Astrocyte (in vitro differentiated cells and primary cell): ENCODE results near the gene DCANP1. TPM values are rescaled to one million over a fixed set of nuclear protein-coding genes. Genes with fewer than 3 reads are reported as not detected.

Experiments used
- DNase-seq: peaks from one replicate; pipeline ENCODE4 v3.0.0-alpha.2; 2010; ENCODE audit warnings: low read depth
- FAIRE-seq: peaks from 2 replicates; lab custom pipeline; 2011; peaks lifted over from hg19 to GRCh38; lab: Jason Lieb, UNC
- H2AFZ ChIP-seq: 2 replicates; pipeline ENCODE4 v1.6.0; 2012; ENCODE audit warnings: low read depth, low read length, inconsistent platforms
- H3K27ac ChIP-seq: 2 replicates; pipeline ENCODE4 v1.5.1; 2011; ENCODE audit warnings: low read depth, low read length, inconsistent platforms
- H3K27me3 ChIP-seq: 2 replicates; pipeline ENCODE4 v1.6.0; 2011; ENCODE audit warnings: low read length, inconsistent platforms; ENCODE audit not compliant: insufficient read depth
- H3K36me3 ChIP-seq: 2 replicates; pipeline ENCODE4 v1.5.1; 2011; ENCODE audit warnings: low read length, inconsistent platforms; ENCODE audit not compliant: insufficient read depth
- H3K4me1 ChIP-seq: 2 replicates; pipeline ENCODE4 v1.5.1; 2011; ENCODE audit warnings: low read length, inconsistent platforms; ENCODE audit not compliant: insufficient read depth
- H3K4me2 ChIP-seq: 2 replicates; pipeline ENCODE4 v1.6.0; 2012; ENCODE audit warnings: low read length, inconsistent platforms
- H3K4me3 ChIP-seq: 2 replicates; pipeline ENCODE4 v1.5.1; 2011; ENCODE audit warnings: low read depth, mild to moderate bottlenecking, low read length, inconsistent platforms; ENCODE audit not compliant: insufficient read depth
- H3K79me2 ChIP-seq: 2 replicates; pipeline ENCODE4 v1.6.0; 2012; ENCODE audit warnings: mild to moderate bottlenecking, low read length, inconsistent platforms; ENCODE audit not compliant: insufficient read depth
- H3K9ac ChIP-seq: 2 replicates; pipeline ENCODE4 v1.6.0; 2012; ENCODE audit warnings: mild to moderate bottlenecking, low read length, inconsistent platforms
- H3K9me3 ChIP-seq: 2 replicates; pipeline ENCODE4 v1.5.1; 2012; ENCODE audit warnings: low read depth, mild to moderate bottlenecking, low read length, inconsistent platforms; ENCODE audit not compliant: insufficient read depth
- H4K20me1 ChIP-seq: 2 replicates; pipeline ENCODE4 v1.6.0; 2012; ENCODE audit warnings: low read length, inconsistent platforms; ENCODE audit not compliant: insufficient read depth
- H3K27ac Mint-ChIP-seq: one replicate; pipeline ENCODE4 v1.8.0; 2021; ENCODE audit warnings: mild to moderate bottlenecking, mixed read lengths; ENCODE audit not compliant: unreplicated experiment
- H3K27me3 Mint-ChIP-seq: one replicate; pipeline ENCODE4 v1.8.0; 2021; ENCODE audit warnings: low read depth, mixed read lengths; ENCODE audit not compliant: unreplicated experiment
- H3K36me3 Mint-ChIP-seq: one replicate; pipeline ENCODE4 v1.8.0; 2021; ENCODE audit warnings: low read depth, mixed read lengths; ENCODE audit not compliant: unreplicated experiment
- H3K4me1 Mint-ChIP-seq: one replicate; pipeline ENCODE4 v1.8.0; 2021; ENCODE audit warnings: low read depth, mixed read lengths; ENCODE audit not compliant: unreplicated experiment
- H3K4me3 Mint-ChIP-seq: one replicate; pipeline ENCODE4 v1.8.0; 2021; ENCODE audit warnings: mild to moderate bottlenecking, moderate library complexity, mixed read lengths; ENCODE audit not compliant: unreplicated experiment
- H3K9me3 Mint-ChIP-seq: one replicate; pipeline ENCODE4 v1.8.0; 2021; ENCODE audit warnings: mild to moderate bottlenecking, mixed read lengths; ENCODE audit not compliant: unreplicated experiment
- CTCF ChIP-seq: IDR thresholded peaks from 2 replicates; pipeline ENCODE4 v1.5.1; 2011; ENCODE audit warnings: low read depth, mild to moderate bottlenecking, inconsistent platforms, low read length, moderate library complexity; ENCODE audit not compliant: insufficient read depth
- EZH2 ChIP-seq: IDR thresholded peaks from 2 replicates; pipeline ENCODE4 v1.6.1; 2012; ENCODE audit warnings: mild to moderate bottlenecking, low read length, inconsistent platforms; ENCODE audit not compliant: insufficient read depth
- total RNA-seq: library from RNA; stranded (reverse); gene quantifications from 2 replicates; pipeline ENCODE4 v1.2.1, GENCODE V29; 2021

The DCANP1 gene
- total RNA-seq, 1 donor from 2014 or later = not detected

GRCh38 chr5:135487839-135488514 is 40.8 kb upstream of the DCANP1 start:
- Histone ChIP-seq H3K79me2 (no peaks in the 10 kb centered on the region), H3K9me3 (peaks cover 4% of the 10 kb centered on the region), H3K27me3 (peaks cover 36% of the 10 kb centered on the region), H3K9ac (no peak overlapping the region), H3K4me2 (peak overlapping the region; percentile 91), H3K36me3 (no peaks in the 10 kb centered on the region), H3K27ac (no peak overlapping the region), H4K20me1 (no peaks in the 10 kb centered on the region), H2AFZ (no peak overlapping the region), H3K4me1 (peaks cover 20% of the 10 kb centered on the region), H3K4me3 (peak overlapping the region; percentile 52)
- no peaks in the 10 kb centered on the region for H3K9me3 Mint-ChIP-seq
- TF ChIP-seq CTCF (no peak), EZH2 (no peak)
- peaks cover 3% of the 10 kb centered on the region for H3K36me3 Mint-ChIP-seq
- H3K27me3 Mint-ChIP-seq = peaks cover 87% of the 10 kb centered on the region
- H3K4me3 Mint-ChIP-seq = peak overlapping the region; percentile 34
- peaks cover 4% of the 10 kb centered on the region for H3K4me1 Mint-ChIP-seq
- H3K27ac Mint-ChIP-seq = no peak overlapping the region
- no peak for DNase-seq
- FAIRE-seq = no peak

DNA sequence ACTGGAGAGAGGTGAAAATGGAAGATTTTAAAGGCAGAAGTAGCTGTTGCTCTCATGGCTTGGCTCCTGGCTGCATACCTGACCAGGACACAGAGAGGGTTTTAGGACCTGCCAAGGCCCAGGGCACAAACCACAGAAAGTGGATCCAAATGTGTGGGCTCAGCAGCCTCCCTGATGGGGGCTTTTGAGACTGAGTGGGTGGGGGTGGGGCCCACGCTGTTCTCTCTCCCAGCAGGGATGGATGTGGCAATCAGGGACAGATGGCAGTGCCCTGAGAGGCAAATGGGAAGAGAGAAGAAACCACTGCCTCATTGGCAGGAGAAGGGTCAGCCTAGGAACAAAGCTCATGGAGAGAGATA is 39.9 kb upstream of the DCANP1 start:
- Mint-ChIP-seq H3K27ac (no peak overlapping the region), H3K36me3 (peaks cover 3% of the 10 kb centered on the region), H3K9me3 (no peaks in the 10 kb centered on the region), H3K4me3 (no peak overlapping the region), H3K27me3 (peaks cover 82% of the 10 kb centered on the region), H3K4me1 (peaks cover 4% of the 10 kb centered on the region)
- Histone ChIP-seq H4K20me1 (no peaks in the 10 kb centered on the region), H3K9me3 (peaks cover 4% of the 10 kb centered on the region), H3K27me3 (peaks cover 36% of the 10 kb centered on the region), H2AFZ (no peak overlapping the region), H3K36me3 (no peaks in the 10 kb centered on the region), H3K4me3 (no peak overlapping the region), H3K9ac (no peak overlapping the region), H3K79me2 (no peaks in the 10 kb centered on the region), H3K27ac (no peak overlapping the region), H3K4me2 (no peak overlapping the region), H3K4me1 (peaks cover 20% of the 10 kb centered on the region)
- no peak for TF ChIP-seq CTCF
- TF ChIP-seq EZH2 = no peak
- DNase-seq = no peak
- FAIRE-seq = no peak
